HG03342 (cell line): Measurements from ENCODE around the gene BIRC3.
"Not testable (repeated sequence)": the region's sequence is repeated elsewhere in the genome, so short reads cannot be mapped to it uniquely, and the experiment has no call there.

Source experiments
- ATAC-seq: cut with Tn5 transposase; IDR thresholded peaks from one replicate; pipeline ENCODE4 v1.9.1; 2021; ENCODE audit warnings: mild to moderate bottlenecking, moderate library complexity; ENCODE audit not compliant: unreplicated experiment

The BIRC3 gene

DNA sequence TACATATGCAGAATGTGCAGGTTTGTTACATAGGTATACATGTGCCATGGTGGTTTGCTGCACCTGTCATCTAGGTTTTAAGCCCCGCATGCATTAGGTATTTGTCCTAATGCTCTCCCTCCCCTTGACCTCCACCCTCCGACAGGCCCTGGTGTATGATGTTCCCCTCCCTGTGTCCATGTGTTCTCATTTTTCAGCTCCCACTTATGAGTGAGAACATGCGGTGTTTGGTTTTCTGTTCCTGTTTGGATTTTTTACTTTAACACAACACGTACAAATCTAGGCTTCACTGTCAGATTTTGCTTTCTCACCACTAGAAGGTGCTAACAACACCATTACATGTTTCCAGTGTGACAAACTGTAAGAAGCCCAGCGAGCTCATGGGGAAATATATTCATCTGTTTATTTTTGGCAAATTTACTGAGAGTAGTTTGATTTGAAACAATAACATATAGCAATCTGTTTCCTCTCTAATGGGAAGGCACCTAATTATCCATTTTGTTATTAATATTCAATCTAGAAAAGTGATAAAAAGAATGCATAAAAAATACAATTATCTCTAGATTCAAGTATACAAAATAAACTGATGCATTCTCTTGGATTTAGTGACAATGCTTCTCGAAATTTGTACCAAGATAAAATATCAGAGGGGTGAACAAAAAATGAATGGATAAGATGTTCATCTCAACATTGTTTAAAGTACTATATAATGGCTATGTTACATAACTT lies 23.2 kb upstream of the BIRC3 start:
- ATAC-seq: peak; percentile 96

DNA sequence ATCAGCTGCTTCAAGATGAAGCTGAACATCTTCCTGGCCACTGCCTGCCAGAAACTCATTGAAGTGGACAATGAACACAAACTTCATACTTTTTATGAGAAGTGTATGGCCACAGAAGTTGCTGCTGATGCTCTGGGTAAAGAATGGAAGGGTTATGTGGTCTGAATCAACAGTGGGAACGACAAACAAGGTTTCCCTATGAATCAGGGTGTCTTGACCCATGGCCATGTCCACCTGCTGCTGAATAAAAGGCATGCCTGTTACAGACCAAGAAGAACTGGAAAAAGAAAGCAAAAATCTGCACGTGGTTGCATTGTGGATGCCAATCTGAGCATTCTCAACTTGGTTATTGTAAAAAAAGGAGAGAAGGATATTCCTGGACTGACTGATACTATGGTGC lies 22.2 kb upstream of the BIRC3 start:
- ATAC-seq: no peak

DNA sequence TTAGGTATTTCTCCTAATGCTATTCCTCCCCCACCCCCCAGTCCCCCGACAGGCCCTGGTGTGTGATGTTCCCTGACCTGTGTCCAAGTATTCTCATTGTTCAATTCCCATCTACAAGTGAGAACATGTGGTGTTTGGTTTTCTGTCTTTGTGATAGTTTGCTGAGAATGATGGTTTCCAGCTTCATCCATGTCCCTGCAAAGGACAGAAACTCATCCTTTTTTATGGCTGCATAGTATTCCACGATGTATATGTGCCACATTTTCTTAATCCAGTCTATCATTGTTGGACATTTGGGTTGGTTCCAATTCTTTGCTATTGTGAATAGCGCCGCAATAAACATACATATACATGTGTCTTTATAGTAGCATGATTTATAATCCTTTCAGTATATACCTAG lies 20.5 kb upstream of the BIRC3 start:
- ATAC-seq: not testable (repeated sequence)

DNA sequence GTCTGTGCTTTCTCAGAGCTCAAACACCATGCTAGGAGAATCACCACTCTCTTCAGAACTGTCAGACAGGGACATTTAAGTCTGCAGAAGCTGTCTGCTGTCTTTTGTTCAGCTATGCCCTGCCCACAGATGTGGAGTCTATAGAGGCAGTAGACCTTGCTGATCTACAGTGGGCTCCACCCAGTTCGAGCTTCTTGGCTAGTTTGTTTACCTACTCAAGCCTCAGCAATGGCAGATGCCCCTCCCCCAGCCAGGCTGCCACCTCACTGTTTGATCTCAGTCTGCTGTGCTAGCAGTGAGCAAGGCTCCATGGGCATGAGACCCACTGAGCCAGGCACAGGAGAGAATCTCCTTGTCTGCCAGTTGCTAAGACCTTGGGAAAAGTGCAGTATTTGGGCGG lies 16.4 kb upstream of the BIRC3 start:
- not testable (repeated sequence) for ATAC-seq

DNA sequence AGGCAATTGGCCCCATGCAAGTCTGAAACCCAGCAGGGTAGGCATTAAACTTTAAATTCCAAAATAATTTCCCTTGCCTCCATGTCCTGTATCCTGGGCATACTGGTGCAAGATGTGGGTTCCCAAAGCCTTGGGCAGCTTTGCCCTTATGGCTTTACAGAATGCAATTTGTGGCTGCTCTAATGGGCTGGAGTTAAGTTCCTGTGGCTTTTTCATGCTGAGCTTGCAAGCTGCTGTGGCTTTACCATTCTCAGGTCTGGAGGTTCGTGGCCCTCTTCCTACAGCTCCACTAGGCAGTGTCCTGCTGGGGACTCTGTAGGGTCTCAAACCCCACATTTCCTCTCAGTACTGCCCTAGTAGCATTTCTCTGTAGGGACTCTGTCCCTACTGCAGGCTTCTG lies 15.0 kb upstream of the BIRC3 start:
- no peak for ATAC-seq

DNA sequence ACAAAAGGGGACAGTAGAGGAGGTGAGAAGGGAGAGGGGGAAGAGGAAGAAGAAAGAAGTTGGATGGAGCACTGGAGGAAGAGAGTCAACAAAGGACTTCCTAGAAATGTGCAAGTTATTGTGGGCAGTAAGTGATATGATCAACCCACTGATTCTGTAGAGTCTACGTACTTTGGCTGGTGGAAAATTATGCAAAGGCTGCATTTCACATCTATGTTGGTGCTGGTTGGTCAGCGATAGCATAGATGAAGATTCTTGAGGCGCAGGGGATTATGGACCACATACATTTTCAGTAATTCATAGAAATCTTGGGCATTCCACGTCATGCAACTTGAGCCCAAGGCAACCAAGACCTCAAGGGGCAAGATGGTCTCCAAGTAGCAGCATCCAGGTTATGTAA lies 12.6 kb upstream of the BIRC3 start:
- ATAC-seq: no peak

DNA sequence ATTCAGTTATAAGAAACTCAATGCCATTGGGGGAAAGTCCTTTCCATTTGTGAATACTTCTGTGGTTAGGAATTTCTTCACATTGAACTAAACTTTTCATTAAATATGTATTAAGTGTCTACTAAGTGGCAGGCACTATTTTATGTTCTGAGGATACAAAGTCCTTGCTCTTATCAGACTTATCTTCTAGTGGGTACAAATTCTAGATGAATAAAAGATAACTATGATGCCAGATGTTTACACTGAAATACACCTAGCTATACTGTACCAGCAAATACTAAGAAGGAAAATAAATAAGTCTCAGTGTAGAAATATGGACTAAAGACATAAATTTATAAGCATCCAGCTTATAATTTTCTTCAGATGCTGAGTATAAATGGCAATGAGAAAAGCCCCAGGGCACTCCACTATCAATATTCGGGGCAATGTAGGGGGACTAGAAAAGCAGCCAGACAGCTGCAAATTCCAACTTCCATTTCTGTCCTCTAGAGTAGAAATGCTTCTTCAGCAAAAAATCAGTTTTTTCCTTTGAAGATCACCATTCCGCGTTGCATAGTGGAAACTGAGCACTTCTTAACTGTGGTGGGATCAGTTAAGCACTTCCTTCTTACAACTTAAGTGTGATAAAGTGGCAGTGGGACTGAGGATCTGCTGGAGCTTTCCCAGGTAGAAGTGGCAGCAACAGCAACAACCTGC lies 11.8 kb upstream of the BIRC3 start:
- ATAC-seq: no peak

DNA sequence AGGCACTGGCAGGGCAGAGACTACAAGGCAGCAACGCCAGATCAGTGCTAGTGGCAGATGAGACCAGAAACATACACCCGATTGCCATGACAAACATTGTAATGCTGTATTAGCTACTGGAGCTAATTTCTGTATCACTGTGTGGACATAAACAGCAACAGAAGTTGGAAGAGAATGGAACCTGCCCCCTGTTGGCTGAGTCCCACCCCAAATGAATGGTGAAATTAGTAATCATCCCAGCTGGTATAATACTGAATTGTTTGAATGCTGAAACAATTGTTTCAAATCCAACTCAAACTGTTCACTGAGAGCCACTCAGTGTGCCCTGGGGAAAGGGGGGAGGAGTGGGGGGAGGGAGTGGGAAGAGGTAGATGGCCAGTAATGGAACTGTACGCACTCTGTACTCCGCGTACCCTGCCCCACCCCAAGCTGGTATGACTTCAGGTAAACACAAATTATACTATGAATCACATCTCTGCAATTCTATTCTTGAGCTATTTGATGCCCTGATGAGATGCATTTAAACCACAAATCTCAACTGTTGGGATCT lies 11.2 kb upstream of the BIRC3 start:
- no peak for ATAC-seq

DNA sequence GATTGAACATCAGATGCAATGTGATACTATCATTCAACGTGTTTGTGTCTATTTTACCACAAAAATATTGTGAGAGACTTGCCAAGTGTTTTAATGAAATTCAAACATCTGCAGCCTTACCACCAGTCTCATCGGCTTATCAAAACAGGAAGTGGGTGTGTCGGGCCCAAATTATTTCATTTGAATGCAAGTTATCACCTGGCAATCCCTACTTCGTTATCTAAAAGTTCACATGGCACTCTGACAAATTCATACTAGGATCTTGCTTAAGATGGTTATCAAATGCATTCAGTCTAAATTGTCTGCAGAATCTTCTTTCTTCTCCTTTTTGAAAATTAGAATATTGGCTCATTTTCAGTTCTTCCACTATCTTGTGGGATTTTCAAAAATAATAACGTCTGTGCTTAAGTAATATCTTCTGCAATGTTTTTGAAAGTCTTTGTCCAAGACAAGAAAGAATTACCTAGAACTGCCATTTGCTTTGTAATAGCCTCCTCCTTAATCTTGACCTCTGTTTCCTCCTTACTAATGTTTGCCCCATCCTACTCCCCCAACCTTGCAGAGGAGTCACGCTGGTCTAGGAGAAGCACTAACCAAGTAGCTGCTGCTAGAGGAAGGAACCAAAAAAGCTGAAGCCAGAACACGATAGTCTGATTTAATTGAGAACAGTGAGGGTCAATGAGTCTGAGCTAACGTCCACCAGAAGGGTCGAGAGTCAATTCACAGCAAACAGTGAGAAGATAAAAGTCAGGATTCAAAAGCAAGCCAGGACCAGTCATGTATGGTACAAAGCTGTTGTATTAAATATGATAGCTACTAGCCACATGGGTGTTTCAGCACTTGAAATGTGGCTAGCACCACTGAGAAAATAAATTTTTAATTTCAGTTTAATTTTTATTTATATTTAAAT lies 10.2 kb upstream of the BIRC3 start:
- no peak for ATAC-seq

DNA sequence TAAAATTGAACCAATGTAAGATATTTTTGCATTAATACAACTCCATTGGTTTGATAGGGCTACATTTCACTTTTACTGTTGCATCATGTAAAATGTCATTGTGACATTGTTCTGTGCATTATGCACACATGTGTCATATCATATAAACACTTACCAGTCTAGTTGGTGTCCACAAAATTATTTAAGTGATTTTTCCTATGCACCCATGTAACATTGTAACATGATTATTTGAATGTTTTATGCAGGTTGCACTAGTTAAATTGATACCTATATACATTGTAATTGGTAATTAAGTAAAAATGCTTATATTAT lies 9.6 kb upstream of the BIRC3 start:
- ATAC-seq: no peak

DNA sequence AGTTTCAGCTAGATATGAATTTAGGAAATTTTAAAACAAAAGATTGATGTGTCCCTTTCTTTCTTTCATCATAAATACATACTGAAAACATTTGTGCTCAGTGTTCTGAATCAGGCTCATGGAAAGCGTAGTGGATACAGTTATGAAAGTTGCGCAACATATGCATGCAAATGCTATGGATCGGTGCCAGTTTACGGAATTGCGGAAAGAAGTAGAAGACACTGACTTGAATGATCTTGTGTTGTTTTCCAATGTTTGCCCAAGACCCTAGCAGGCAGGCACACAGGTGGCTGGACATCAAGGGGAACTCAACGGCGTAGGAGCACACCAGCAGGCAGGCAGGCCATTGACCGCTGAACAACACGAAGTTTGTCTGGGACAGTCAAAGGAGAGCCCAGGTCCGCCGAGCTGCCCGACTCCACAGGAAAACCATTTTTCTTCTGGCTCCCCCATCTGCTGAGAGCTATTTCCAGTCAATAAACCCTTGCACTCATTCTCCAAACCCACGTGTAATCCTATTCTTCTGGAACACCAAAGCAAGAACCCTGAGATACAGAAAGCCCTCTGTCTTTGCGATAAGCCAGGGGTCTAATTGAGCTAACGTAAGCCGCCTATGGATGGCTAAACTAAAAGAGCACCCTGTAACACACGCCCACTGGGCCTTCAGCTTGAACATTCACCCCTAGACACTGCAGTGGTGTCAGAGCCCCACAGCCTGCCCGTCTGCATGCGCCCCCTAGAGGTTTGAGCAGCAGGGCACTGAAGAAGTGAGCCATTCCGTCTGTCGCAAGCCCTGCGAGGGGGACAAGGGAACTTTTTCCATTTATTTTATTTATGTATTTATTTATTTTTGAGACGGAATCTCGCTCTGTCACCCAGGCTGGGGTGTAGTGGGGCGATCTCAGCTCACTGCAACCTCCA lies 7.4 kb upstream of the BIRC3 start:
- no peak for ATAC-seq

DNA sequence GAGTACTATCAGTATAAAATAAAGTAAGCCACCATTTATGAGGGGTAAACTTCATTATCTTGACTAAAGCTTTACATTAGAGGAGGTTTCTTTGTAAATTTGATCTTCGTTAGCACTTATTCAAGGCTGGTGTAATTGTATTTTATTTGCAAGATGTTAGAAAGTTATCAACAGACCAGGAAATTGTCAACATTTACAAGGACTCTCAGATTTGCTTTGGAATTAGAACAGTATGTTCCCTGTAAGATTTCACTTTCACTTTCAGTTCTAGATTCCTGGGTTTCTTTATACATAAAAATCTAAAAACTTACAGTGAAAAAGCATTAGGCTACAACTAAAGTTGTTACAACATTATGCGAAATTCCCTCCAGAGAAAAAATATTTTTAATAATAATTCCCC lies 4.6 kb upstream of the BIRC3 start:
- no peak for ATAC-seq

DNA sequence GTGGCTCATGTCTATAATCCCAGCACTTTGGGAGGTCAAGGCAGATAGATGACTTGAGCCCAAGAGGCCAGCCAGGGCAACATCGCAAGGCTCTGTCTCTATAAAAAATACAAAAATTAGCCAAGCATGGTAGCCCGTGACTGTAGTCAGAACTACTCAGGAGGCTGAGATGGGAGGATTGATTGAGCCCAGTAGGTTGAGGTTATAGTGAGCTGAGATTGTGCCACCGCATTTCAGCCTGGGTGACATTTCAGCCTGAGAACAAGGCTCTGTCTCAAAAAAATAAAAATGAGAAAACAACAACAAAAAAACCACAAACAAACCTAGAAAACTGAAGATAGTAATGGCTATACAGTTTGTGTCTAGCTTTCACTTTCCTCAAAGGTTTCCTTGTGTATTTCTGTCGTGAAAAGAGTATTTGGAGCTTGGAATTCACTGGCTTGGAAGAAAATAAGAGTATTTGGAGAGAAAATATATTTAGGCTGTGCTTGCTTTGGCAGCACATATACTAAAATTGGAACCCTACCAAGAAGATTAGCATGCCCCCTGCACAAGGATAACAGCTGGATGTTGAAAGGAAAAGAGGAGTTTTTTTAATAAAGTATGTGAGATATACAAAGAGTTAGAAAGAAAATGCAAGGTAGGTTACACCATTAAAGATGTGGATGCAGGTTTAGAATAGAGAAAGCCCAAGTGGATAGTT lies 3.9 kb upstream of the BIRC3 start:
- ATAC-seq: no peak

DNA sequence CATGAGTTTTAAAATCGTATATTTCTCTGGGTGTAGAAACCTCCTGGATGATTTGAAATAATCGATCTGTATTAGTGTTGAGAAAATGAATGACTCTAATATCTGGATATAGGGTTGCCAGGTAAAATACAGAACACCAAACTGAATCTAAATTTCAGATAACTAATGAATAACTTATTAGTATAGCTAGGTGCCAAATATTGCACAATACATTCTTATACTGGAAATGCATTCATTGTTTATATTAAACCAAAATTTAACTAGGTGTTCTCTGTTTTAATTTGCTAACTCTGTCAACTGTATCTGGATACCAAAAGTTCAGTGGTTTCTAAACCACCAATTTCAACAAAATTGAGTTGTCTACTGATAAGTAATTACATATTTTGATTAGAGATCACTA lies 2.5 kb upstream of the BIRC3 start:
- ATAC-seq: no peak

DNA sequence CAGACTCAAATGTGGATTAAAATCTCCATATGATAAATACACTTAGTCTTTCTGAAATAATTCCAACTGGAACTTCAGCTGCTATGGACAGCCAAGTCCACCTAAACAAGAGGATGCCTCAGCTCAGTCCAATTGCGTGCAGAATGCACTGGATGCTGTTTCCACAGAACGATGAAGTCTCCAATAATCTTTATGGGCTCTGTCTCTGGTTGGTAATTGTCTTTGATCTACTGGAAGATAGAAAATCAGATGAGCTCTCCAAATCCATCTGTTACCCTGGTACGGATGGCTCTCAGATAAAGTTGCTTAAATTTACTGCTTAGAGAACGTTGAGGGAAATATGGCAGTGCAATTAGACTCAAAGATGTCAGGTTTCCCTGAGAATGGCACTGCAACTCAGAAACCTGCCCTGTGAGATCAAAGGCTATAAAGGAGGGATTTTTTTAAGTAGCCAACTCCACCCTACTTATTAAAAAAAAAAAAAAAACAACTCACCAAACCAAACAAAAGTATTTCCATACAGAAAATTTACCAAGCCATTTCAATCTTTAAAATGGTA lies 859 bp upstream of the BIRC3 start:
- no peak for ATAC-seq

DNA sequence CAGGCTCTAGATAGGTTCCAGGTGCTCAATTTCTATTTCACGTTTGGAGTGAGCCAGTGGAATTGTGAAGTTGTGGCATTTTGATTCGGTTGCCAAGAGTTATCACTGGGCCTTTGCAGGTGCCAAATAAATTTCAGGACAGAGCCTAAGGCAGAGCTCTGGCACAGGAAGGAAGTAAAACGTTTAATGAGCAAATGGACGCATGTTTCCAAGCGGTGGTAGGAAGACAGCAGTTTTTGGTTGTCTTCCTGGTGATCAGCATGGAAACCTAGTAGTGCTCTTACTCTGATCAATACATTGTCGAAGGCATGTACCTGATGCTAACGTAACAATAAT lies 452 bp downstream of the BIRC3 start:
- ATAC-seq: no peak

DNA sequence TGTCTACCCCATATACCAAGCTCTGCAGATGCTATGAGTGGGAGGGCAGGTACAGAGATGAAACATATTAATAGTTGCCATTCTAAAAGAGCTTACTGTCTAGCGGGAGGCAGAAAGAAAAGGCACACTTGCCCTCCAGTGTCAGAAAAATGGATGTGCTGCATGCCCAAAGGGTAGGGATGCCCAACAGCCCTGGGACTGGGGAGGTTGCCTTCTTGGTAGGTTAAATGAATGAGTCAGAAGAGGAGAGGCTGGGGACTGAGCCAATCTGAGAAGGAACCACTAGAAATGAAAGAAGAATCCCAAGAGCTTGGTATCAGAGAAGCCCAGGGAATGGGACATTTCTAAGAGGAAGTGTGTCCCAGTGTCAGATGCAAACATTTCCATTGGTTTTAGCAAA lies 1.2 kb downstream of the BIRC3 start:
- ATAC-seq: no peak

DNA sequence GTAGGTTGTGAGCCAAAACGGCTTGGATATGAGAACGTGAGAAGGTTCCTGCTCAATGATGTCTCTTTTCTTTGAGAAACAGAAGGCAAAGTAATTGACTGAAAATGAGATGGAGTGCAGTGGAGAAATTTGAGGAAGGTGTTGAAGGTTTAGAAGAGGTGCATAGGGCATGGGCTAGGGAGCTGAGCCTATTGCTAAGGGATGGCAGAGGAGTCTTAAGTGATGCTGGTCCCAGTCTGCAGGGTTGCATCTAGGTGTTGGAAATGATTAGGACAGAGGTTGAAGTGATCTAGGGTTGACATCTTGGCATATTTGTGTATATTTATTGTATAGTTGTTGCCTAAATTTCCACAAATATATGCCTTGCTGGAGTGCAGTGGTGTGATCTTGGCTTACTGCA lies 2.3 kb downstream of the BIRC3 start:
- no peak for ATAC-seq

DNA sequence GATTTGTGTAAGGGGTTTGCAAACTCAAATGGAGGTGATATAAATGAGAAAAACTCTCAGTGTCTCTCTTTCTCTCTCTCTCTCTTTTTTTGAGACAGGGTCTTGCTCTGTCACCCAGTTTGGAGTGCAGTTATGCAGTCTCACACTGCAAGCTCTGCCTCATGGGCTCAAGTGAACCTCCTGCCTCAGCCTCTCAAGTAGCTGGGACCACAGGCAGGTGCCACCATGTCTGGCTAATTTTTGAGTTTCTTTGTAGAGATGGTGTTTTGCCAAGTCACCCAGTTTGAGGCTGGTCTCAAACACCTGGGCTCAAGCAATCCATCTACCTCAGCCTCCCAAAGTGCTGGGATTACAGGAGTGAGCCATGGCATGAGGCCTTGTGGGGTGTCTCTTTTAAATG lies 2.9 kb downstream of the BIRC3 start:
- ATAC-seq: no peak

DNA sequence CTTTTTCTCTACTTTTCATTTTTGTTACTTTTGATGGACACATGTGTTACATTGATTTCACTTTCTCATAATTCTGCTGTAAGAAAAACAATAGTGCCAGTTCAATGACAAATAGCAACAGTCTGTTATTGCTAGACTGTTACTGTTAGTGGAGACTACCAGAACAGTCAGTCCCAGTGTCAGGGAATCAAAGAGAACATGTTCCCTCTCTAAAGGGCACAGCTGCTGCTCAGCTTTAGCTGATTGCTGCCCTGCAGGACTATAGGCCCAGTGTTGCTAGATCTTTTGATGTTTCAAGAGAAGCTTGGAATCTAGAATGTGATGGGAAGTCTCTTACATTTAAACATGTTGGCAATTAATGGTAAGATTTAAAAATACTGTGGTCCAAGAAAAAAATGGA lies 3.4 kb downstream of the BIRC3 start:
- ATAC-seq: no peak
